HL-60 (cell line): Measurements from ENCODE around the gene OR52B2.

ENCODE experiments used
- DNase-seq, 2 experiments: peaks; one replicate each; pipeline ENCODE4 v3.0.0-alpha.2; 2010 to 2020; ENCODE audit warnings: low read depth in 1 of 2, low spot score in 1 of 2
- H3K27ac ChIP-seq: fragments of 250-450 bp; sonication (Bioruptor Pico); replicated peaks from 2 replicates; pipeline ENCODE4 v1.5.1; 2020; ENCODE audit warnings: mild to moderate bottlenecking, moderate library complexity
- H3K27me3 ChIP-seq: fragments of 250-450 bp; sonication (Bioruptor Pico); 2 replicates; pipeline ENCODE4 v1.5.1; 2021; ENCODE audit warnings: mild to moderate bottlenecking, moderate library complexity; ENCODE audit not compliant: insufficient read depth, poor library complexity, severe bottlenecking
- H3K4me3 ChIP-seq: replicated peaks from 2 replicates; pipeline ENCODE4 v1.5.1; 2011; ENCODE audit warnings: mild to moderate bottlenecking, control low read depth, low read length; ENCODE audit not compliant: insufficient read depth
- GABPA ChIP-seq: IDR thresholded peaks from 2 replicates; pipeline ENCODE4 v1.6.1; 2012; ENCODE audit warnings: low read depth
- POLR2AphosphoS5 ChIP-seq: IDR thresholded peaks from 2 replicates; pipeline ENCODE4 v1.6.1; 2012; ENCODE audit warnings: low read depth
- SPI1 ChIP-seq: IDR thresholded peaks from 2 replicates; pipeline ENCODE4 v1.6.1; 2012; ENCODE audit warnings: low read depth, mild to moderate bottlenecking, borderline replicate concordance
- TF ChIP-seq, protein P1 (sequence below): IDR thresholded peaks from 2 replicates; pipeline ENCODE4 v1.6.1; 2012; ENCODE audit warnings: low read depth; ENCODE audit not compliant: insufficient replicate concordance
- TF ChIP-seq, protein P2 (sequence below): IDR thresholded peaks from one replicate; pipeline ENCODE4 v1.5.1; 2011; ENCODE audit warnings: low read length, control low read depth, inconsistent platforms; ENCODE audit not compliant: insufficient read depth

The OR52B2 gene

DNA sequence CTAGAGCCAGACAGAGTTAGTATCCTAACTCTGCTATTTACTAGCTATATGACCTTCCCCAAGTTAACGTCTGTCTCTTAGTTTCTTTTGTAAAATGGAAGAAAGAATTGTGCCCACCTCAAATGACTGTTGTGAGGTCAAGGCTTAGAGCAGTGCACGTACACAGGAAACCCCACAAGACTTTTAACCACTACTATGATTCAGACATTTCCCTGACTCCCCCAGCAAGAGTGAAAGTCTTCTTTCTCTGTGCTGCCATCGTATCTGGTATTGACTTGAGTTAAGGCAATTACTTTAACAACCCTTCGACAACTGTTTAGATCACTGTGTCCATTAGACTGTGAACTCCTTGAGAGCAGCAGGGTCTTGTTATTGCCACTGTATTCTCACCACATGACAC lies 26.3 kb upstream of the OR52B2 start:
- H3K27ac ChIP-seq, result 0 out of 2 replicates have a peak overlapping the region, but pooled peaks have one; percentile 8
- H3K27me3 ChIP-seq, result no peaks in the 10 kb centered on the region
- no peak for DNase-seq
- H3K4me3 ChIP-seq, result no peak overlapping the region
- no peak for TF ChIP-seq SPI1
- TF ChIP-seq, protein P1, sequence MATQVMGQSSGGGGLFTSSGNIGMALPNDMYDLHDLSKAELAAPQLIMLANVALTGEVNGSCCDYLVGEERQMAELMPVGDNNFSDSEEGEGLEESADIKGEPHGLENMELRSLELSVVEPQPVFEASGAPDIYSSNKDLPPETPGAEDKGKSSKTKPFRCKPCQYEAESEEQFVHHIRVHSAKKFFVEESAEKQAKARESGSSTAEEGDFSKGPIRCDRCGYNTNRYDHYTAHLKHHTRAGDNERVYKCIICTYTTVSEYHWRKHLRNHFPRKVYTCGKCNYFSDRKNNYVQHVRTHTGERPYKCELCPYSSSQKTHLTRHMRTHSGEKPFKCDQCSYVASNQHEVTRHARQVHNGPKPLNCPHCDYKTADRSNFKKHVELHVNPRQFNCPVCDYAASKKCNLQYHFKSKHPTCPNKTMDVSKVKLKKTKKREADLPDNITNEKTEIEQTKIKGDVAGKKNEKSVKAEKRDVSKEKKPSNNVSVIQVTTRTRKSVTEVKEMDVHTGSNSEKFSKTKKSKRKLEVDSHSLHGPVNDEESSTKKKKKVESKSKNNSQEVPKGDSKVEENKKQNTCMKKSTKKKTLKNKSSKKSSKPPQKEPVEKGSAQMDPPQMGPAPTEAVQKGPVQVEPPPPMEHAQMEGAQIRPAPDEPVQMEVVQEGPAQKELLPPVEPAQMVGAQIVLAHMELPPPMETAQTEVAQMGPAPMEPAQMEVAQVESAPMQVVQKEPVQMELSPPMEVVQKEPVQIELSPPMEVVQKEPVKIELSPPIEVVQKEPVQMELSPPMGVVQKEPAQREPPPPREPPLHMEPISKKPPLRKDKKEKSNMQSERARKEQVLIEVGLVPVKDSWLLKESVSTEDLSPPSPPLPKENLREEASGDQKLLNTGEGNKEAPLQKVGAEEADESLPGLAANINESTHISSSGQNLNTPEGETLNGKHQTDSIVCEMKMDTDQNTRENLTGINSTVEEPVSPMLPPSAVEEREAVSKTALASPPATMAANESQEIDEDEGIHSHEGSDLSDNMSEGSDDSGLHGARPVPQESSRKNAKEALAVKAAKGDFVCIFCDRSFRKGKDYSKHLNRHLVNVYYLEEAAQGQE, result no peak
- TF ChIP-seq, protein P2, sequence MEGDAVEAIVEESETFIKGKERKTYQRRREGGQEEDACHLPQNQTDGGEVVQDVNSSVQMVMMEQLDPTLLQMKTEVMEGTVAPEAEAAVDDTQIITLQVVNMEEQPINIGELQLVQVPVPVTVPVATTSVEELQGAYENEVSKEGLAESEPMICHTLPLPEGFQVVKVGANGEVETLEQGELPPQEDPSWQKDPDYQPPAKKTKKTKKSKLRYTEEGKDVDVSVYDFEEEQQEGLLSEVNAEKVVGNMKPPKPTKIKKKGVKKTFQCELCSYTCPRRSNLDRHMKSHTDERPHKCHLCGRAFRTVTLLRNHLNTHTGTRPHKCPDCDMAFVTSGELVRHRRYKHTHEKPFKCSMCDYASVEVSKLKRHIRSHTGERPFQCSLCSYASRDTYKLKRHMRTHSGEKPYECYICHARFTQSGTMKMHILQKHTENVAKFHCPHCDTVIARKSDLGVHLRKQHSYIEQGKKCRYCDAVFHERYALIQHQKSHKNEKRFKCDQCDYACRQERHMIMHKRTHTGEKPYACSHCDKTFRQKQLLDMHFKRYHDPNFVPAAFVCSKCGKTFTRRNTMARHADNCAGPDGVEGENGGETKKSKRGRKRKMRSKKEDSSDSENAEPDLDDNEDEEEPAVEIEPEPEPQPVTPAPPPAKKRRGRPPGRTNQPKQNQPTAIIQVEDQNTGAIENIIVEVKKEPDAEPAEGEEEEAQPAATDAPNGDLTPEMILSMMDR, result no peak
- TF ChIP-seq GABPA, result no peak
- no peak for TF ChIP-seq POLR2AphosphoS5

DNA sequence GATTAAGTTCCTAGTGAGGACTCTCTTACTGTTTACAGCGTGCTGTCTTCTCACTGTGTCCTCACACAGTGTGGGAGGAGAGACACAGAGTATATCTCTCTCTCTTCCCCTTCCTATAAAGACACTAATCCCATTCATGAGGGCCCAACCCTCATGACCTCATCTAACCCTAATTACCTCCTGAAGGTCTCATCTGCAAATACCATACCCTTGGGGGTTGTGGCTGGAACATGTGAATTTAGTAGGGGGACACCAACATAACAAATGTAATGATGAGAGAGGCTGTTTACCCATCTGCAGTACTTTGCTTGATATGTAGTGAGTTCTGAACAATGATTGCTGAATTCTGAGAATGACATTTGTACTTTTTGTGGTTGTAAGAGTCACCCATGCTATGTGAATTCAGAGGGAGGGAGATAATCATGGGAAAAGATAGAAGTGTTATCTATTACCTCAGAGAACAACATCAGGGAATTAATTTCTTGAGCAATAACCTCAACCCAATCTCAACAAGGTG lies 24.0 kb upstream of the OR52B2 start:
- TF ChIP-seq SPI1 (no peak), GABPA (no peak), POLR2AphosphoS5 (no peak)
- TF ChIP-seq, protein P2, result no peak
- TF ChIP-seq, protein P1, result no peak
- H3K27me3 ChIP-seq, result no peaks in the 10 kb centered on the region
- H3K4me3 ChIP-seq, result no peak overlapping the region
- H3K27ac ChIP-seq, result peak overlapping the region; percentile 48
- DNase-seq, result peak in 1 of 2 experiments; percentile 29

DNA sequence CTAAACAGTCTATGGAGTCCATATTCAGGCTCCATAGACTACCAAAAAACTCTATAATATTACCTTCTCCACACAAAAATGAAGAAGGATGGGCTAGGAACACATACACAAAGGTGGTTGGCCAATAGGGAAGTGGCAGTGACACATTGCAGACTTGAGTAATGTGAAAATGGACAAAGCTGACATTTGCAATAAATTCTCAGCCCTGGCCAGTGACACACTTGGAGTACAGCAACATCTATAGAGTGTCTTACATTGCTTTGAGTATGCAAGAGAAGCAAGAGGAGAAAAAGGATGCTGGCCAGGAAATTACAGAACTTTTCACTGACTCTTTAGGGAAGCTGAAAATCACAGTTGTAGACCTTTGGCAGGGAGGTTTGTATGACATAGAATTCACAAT lies 21.6 kb upstream of the OR52B2 start:
- Histone ChIP-seq H3K27ac (peak overlapping the region; percentile 61), H3K27me3 (no peaks in the 10 kb centered on the region), H3K4me3 (no peak overlapping the region)
- DNase-seq, result peak; percentile 69 to 75
- peak; percentile 59; the same call in 1 of the 2 replicates for TF ChIP-seq SPI1
- no peak for TF ChIP-seq GABPA
- TF ChIP-seq, protein P1, result no peak
- no peak for TF ChIP-seq POLR2AphosphoS5
- TF ChIP-seq, protein P2, result no peak
